ENCODE measurements around the gene DIAPH3.

DIAPH3 gene

GRCh38 chr13:59677966-59678814 is 485.5 kb downstream of the DIAPH3 start:
- DNase-seq (ENCODE audit: low read depth in 1 of 2, low spot score in 1 of 2), result no peak

GRCh38 chr13:59677430-59677829 is 486.3 kb downstream of the DIAPH3 start:
- no peak for DNase-seq (ENCODE audit: low read depth in 1 of 2, low spot score in 1 of 2)

GRCh38 chr13:59674616-59675015 is 489.1 kb downstream of the DIAPH3 start:
- no peak for DNase-seq (ENCODE audit: low read depth in 1 of 2, low spot score in 1 of 2)

GRCh38 chr13:59673286-59673685 is 490.4 kb downstream of the DIAPH3 start:
- no peak for DNase-seq (ENCODE audit: low read depth in 1 of 2, low spot score in 1 of 2)

GRCh38 chr13:59672445-59672844 is 491.3 kb downstream of the DIAPH3 start:
- DNase-seq (ENCODE audit: low read depth in 1 of 2, low spot score in 1 of 2), result no peak

GRCh38 chr13:59671881-59672280 is 491.8 kb downstream of the DIAPH3 start:
- DNase-seq (ENCODE audit: low read depth in 1 of 2, low spot score in 1 of 2), result no peak

GRCh38 chr13:59666504-59666903 is 497.2 kb downstream of the DIAPH3 start:
- no peak for DNase-seq (ENCODE audit: low read depth in 1 of 2, low spot score in 1 of 2)

- DNase-seq (ENCODE audit: low read depth in 1 of 2, low spot score in 1 of 2), result no peak
Measured at GRCh38 chr13:59665732-59666131, 498.0 kb downstream of the DIAPH3 start.

- DNase-seq (ENCODE audit: low read depth in 1 of 2, low spot score in 1 of 2), result no peak
Measured at GRCh38 chr13:59665184-59665583, 498.5 kb downstream of the DIAPH3 start.

- no peak for DNase-seq (ENCODE audit: low read depth in 1 of 2, low spot score in 1 of 2)
Measured at GRCh38 chr13:59664586-59664985, 499.1 kb downstream of the DIAPH3 start.

- DNase-seq (ENCODE audit: low read depth in 1 of 2, low spot score in 1 of 2), result no peak
Measured at GRCh38 chr13:59663707-59664106, 500.0 kb downstream of the DIAPH3 start.

GRCh38 chr13:59660582-59660981 is 503.1 kb downstream of the DIAPH3 start:
- DNase-seq (ENCODE audit: low read depth in 1 of 2, low spot score in 1 of 2), result no peak

GRCh38 chr13:59659981-59660380 is 503.7 kb downstream of the DIAPH3 start:
- DNase-seq (ENCODE audit: low read depth in 1 of 2, low spot score in 1 of 2), result no peak

- DNase-seq (ENCODE audit: low read depth in 1 of 2, low spot score in 1 of 2), result no peak
Measured at GRCh38 chr13:59658738-59659330, 504.9 kb downstream of the DIAPH3 start.

GRCh38 chr13:59658027-59658737 is 505.5 kb downstream of the DIAPH3 start:
- DNase-seq (ENCODE audit: low read depth in 1 of 2, low spot score in 1 of 2), result no peak

GRCh38 chr13:59653916-59654315 is 509.8 kb downstream of the DIAPH3 start:
- no peak for DNase-seq (ENCODE audit: low read depth in 1 of 2, low spot score in 1 of 2)

- DNase-seq (ENCODE audit: low read depth in 1 of 2, low spot score in 1 of 2), result no peak
Measured at GRCh38 chr13:59651479-59651878, 512.2 kb downstream of the DIAPH3 start.

- no peak for DNase-seq (ENCODE audit: low read depth in 1 of 2, low spot score in 1 of 2)
Measured at GRCh38 chr13:59643906-59644626, 519.7 kb downstream of the DIAPH3 start.

GRCh38 chr13:59643364-59643841 is 520.3 kb downstream of the DIAPH3 start:
- DNase-seq (ENCODE audit: low read depth in 1 of 2, low spot score in 1 of 2), result no peak

GRCh38 chr13:59641817-59642216 is 521.9 kb downstream of the DIAPH3 start:
- DNase-seq (ENCODE audit: low read depth in 1 of 2, low spot score in 1 of 2), result no peak

GRCh38 chr13:59641261-59641660 is 522.5 kb downstream of the DIAPH3 start:
- DNase-seq (ENCODE audit: low read depth in 1 of 2, low spot score in 1 of 2), result no peak
